ENCODE results near the gene KMO.

The KMO gene

GRCh38 chr1:241569848-241570247 lies 37.7 kb downstream of the KMO start:
- H3K4me3 ChIP-seq (ENCODE audit: low read depth, low read length): no peak overlapping the region
- TF ChIP-seq CTCF (IDR thresholded peaks at IDR 0.05; ENCODE audit: insufficient read depth, low read depth, low read length, missing control alignments): no peak
- no peak for DNase-seq (ENCODE audit: low read depth)

- no peak overlapping the region for H3K4me3 ChIP-seq (ENCODE audit: low read depth, low read length)
- TF ChIP-seq CTCF (IDR thresholded peaks at IDR 0.05; ENCODE audit: insufficient read depth, low read depth, low read length, missing control alignments): no peak
- DNase-seq (ENCODE audit: low read depth): no peak
These were observed 42.0 kb downstream of the KMO start for GRCh38 chr1:241574154-241574553.

- no peak overlapping the region for H3K4me3 ChIP-seq (ENCODE audit: low read depth, low read length)
- peak; percentile 14 for DNase-seq (ENCODE audit: low read depth)
- TF ChIP-seq CTCF (IDR thresholded peaks at IDR 0.05; ENCODE audit: insufficient read depth, low read depth, low read length, missing control alignments): no peak
These were observed 47.3 kb downstream of the KMO start for GRCh38 chr1:241579434-241579833.

- no peak for TF ChIP-seq CTCF (IDR thresholded peaks at IDR 0.05; ENCODE audit: insufficient read depth, low read depth, low read length, missing control alignments)
- H3K4me3 ChIP-seq (ENCODE audit: low read depth, low read length): no peak overlapping the region
- DNase-seq (ENCODE audit: low read depth): no peak
These were observed 50.7 kb downstream of the KMO start for GRCh38 chr1:241582921-241583321.

- no peak overlapping the region for H3K4me3 ChIP-seq (ENCODE audit: low read depth, low read length)
- DNase-seq (ENCODE audit: low read depth): no peak
- no peak for TF ChIP-seq CTCF (IDR thresholded peaks at IDR 0.05; ENCODE audit: insufficient read depth, low read depth, low read length, missing control alignments)
These were observed 54.8 kb downstream of the KMO start for GRCh38 chr1:241586905-241587512.

GRCh38 chr1:241589521-241589920 lies 57.3 kb downstream of the KMO start:
- TF ChIP-seq CTCF (IDR thresholded peaks at IDR 0.05; ENCODE audit: insufficient read depth, low read depth, low read length, missing control alignments): no peak
- no peak for DNase-seq (ENCODE audit: low read depth)
- H3K4me3 ChIP-seq (ENCODE audit: low read depth, low read length): no peak overlapping the region

- no peak overlapping the region for H3K4me3 ChIP-seq (ENCODE audit: low read depth, low read length)
- DNase-seq (ENCODE audit: low read depth): no peak
- TF ChIP-seq CTCF (IDR thresholded peaks at IDR 0.05; ENCODE audit: insufficient read depth, low read depth, low read length, missing control alignments): no peak
These were observed 58.5 kb downstream of the KMO start for GRCh38 chr1:241590719-241591118.

All from GM12865 (cell line).